ENCODE measurements around the gene NAIF1. TPM values are rescaled to one million over a fixed set of nuclear protein-coding genes. Genes with fewer than 3 reads are reported as not detected.

Gene NAIF1
- total RNA-seq, 2 donors from 2014 or later, result 9.0 to 15.0 TPM

DNA sequence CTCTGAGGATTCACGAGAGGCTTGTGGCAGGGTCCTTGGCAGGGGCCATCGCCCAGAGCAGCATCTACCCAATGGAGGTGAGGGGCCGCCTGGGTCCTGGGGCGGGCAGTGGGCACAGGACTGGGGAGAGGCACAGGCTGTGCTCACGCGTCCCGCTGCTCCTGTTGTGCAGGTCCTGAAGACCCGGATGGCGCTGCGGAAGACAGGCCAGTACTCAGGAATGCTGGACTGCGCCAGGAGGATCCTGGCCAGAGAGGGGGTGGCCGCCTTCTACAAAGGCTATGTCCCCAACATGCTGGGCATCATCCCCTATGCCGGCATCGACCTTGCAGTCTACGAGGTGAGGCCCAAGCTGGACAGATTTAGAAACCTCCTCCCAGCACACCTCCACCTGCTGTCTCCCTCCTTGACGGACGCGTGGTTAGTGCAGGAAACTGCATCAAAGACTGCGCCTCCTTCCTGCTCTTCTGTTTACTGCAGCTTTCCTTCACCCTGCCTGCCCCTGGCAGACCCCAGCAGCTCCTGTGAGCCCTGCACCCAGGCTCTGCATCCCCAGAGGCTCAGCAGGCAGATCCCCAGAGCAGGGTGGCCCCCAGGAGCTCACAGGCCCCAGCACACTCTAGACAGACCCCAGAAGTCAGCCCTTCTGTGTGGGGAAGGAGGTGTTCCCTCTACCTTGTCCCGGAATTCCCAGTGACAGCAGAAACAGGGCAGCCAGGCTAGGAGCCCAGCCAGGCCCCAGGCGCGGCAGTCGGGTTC, 39.2 kb upstream of the NAIF1 start:
- no peak for ATAC-seq (replicated peaks)
- Mint-ChIP-seq H3K4me3 (no peak overlapping the region), H3K27me3 (no peaks in the 10 kb centered on the region), H3K4me1 (peaks cover 16% of the 10 kb centered on the region), H3K9me3 (no peaks in the 10 kb centered on the region), H3K36me3 (ENCODE audit: low read depth) (peaks cover 69% of the 10 kb centered on the region), H3K27ac (no peak overlapping the region)

DNA sequence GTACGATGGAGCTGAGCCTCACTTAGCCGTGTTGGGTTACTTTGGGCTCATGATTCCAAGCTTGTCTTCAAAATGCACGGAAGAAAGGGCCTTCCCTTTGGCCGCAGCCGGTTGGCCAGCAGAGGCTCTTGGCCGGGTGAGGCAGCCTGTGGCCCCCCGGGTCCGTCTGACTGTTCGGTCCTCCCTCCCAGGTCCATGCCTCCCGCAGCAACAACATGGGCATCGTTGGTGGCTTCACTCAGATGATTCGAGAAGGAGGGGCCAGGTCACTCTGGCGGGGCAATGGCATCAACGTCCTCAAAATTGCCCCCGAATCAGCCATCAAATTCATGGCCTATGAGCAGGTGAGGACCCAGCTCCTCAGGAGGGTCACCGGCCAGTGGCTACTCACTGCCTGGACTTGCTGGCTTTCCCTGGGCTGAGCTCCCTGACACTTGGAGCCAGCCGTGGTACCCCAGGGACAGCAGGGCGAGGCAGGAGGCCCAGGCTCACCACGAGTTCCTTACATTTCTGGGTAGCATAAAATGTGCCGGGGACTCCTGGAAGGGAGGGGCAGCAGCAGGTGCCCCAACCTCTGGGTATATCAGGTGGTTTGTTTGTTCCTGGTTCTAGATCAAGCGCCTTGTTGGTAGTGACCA, 38.5 kb upstream of the NAIF1 start:
- Mint-ChIP-seq H3K4me3 (no peak overlapping the region), H3K36me3 (ENCODE audit: low read depth) (peaks cover 76% of the 10 kb centered on the region), H3K27me3 (no peaks in the 10 kb centered on the region), H3K27ac (no peak overlapping the region), H3K9me3 (no peaks in the 10 kb centered on the region), H3K4me1 (peaks cover 16% of the 10 kb centered on the region)
- no peak for ATAC-seq (replicated peaks)

DNA sequence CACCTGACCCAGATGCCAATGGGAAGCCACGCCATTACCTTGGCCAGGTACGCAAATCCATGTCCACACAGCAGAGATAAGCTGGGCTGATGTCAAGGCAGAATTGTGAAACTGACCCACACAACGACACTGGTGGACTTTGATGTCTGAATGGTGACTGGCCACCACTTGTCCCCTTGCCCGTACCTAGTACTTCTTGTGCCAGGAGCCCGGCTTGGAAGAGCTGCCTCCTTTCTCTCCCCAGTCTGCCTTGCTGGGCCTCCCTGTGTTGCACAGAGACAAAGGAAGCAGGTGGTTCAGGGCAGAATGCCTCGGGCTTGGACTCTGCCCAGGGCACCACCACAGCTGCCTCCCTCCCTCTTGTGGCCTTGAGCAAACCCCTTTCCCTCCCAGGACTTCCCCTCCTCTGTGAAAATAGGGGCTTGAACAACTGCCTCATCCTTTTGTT, 37.1 kb upstream of the NAIF1 start:
- H3K36me3 Mint-ChIP-seq (ENCODE audit: low read depth), result peaks cover 69% of the 10 kb centered on the region

DNA sequence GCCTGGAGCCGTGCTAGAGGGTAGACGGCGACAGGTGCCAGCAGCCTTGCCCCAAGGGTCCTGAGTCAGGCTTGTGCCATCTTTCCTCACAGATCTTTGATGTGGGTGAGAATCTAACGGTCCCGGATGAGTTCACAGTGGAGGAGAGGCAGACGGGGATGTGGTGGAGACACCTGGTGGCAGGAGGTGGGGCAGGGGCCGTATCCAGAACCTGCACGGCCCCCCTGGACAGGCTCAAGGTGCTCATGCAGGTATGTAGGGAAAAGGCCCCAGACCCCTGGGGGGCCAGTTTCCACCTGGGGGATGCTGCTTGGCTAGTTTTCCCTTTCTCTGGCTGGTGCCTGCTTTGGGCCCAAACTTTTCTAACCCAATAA, 36.5 kb upstream of the NAIF1 start:
- Mint-ChIP-seq H3K27ac (peak overlapping the region; percentile 79), H3K9me3 (no peaks in the 10 kb centered on the region), H3K4me3 (no peak overlapping the region), H3K27me3 (no peaks in the 10 kb centered on the region), H3K36me3 (ENCODE audit: low read depth) (peaks cover 69% of the 10 kb centered on the region), H3K4me1 (peaks cover 15% of the 10 kb centered on the region)
- peak; percentile 75 for ATAC-seq (replicated peaks)

More for the DNA sequence above, 37.1 kb upstream of the NAIF1 start:
- Mint-ChIP-seq H3K27ac (no peak overlapping the region), H3K4me1 (peaks cover 15% of the 10 kb centered on the region), H3K9me3 (no peaks in the 10 kb centered on the region), H3K27me3 (no peaks in the 10 kb centered on the region), H3K4me3 (no peak overlapping the region)
- ATAC-seq (replicated peaks), result no peak

DNA sequence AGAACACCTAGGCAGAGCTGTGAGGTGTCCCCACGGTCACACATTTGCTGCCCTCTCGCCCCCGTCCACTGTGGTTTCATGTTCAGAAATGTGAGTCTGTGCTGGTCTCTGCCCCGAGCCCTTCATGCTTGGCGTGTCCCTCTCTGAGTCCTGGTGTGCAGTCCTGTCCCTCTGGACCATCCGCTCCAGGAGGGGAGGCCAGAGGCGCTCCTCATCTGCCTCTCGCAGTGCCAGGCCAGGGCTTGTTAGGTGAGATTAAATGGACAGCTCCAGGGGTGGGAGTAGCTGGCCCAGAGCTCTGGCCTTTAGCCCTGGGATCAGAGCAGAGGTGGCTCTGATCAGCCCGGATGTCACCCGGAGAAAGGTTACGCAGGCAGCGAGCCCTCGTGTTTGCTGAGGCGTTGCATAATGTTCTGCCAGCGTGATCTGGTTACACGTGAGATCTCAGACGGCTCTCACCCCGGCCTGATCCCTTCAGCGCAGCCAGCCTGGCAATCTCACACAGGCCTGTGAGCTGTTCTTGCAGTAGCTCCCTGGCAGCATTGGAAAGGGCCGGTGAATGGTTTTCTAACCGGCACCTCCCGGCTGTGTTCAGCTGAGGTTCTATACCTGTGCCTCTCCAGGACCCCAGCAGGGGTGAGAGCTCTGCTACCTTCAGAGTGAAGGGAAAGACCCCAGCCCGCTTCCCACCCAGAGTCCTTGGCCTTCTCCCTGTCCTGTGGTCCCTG, 35.9 kb upstream of the NAIF1 start:
- ATAC-seq (replicated peaks), result no peak
- peaks cover 67% of the 10 kb centered on the region for H3K36me3 Mint-ChIP-seq (ENCODE audit: low read depth)

DNA sequence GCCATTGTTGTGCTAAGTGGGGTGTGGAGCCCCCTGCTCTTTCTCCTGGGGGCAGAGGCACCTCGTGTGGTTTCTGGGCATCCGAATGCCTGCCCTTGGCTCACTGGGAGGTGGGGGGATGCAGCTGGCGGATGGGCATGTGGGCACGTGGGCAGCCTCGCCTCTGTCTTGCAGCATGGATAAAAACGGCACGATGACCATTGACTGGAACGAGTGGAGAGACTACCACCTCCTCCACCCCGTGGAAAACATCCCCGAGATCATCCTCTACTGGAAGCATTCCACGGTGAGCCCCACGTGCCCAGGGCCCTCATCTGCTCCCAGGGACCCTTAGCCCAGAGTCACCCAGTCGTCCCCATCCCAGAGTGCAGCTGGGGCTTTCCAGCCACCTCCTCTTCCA, 35.1 kb upstream of the NAIF1 start:
- no peaks in the 10 kb centered on the region for H3K27me3 Mint-ChIP-seq
- no peak overlapping the region for H3K4me3 Mint-ChIP-seq
- no peaks in the 10 kb centered on the region for H3K9me3 Mint-ChIP-seq
- H3K36me3 Mint-ChIP-seq (ENCODE audit: low read depth), result peaks cover 61% of the 10 kb centered on the region
- no peak for ATAC-seq (replicated peaks)
- peaks cover 19% of the 10 kb centered on the region for H3K4me1 Mint-ChIP-seq
- peak overlapping the region; percentile 79 for H3K27ac Mint-ChIP-seq

More for the DNA sequence above, 35.9 kb upstream of the NAIF1 start:
- peak overlapping the region; percentile 79 for H3K27ac Mint-ChIP-seq
- H3K9me3 Mint-ChIP-seq, result no peaks in the 10 kb centered on the region
- H3K4me1 Mint-ChIP-seq, result peaks cover 18% of the 10 kb centered on the region
- H3K4me3 Mint-ChIP-seq, result no peak overlapping the region
- no peaks in the 10 kb centered on the region for H3K27me3 Mint-ChIP-seq

DNA sequence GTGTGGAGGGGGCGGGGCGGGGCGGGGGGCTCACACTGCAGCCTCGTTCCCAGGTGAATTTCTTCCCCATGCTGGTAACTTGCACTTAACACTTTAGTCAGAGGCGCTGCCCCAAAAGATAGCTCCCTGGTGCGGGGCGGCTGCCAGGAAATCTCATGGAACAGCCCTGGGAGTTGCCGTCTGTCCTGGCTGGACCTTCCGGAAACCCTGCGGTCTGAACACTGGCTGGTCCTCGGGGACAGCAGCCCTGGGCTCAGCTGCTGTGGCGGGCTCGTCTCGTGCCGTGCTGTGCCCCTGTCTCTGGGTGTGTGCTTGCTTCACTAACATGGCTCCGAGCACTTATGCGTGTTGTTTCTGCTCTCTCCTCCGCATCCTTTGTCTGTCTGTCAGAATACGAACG, 34.6 kb upstream of the NAIF1 start:
- Mint-ChIP-seq H3K36me3 (ENCODE audit: low read depth) (peaks cover 56% of the 10 kb centered on the region), H3K4me3 (no peak overlapping the region), H3K27me3 (no peaks in the 10 kb centered on the region), H3K27ac (peak overlapping the region; percentile 79), H3K4me1 (peaks cover 19% of the 10 kb centered on the region), H3K9me3 (no peaks in the 10 kb centered on the region)
- ATAC-seq (replicated peaks), result no peak

DNA sequence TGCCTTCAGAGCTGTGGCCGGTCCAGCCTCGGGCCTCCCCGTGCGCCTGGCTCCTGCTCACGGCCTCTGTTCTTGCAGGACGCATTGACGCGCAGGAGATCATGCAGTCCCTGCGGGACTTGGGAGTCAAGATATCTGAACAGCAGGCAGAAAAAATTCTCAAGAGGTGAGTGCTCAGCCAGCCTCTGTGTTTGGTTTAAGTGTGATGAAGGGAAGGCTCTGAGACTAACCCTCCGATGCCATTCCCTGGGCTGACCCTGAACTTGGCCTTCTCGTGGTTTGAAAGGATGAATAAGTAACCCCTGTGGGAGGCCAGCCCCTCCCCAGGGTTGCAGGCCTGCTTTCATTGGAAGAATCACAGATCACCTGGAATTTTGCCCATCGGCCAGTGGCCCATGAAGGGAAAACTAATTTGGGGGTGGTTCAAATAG, 34.1 kb upstream of the NAIF1 start:
- Mint-ChIP-seq H3K27me3 (no peaks in the 10 kb centered on the region), H3K4me1 (peaks cover 19% of the 10 kb centered on the region)

DNA sequence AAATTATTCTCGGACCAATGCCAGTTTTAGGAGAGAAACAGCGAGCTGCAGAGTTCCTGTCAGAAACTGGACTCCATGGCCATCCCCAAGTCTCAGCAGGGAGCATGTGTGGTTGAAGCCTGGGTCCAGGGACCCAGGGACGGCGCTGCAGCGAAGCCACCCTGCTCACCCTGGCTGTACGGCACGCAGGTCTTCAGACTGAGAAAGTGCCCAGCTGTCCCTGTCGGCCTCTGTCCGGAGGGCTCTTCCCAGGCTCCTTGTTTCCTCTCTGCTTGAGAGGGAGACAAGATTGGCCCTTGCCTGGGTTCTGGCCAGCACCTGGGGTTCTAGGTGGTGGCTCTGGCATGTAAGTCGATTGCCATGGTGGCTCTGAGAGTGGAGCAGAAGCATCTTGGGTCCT, 33.5 kb upstream of the NAIF1 start:
- peaks cover 19% of the 10 kb centered on the region for H3K4me1 Mint-ChIP-seq
- H3K27me3 Mint-ChIP-seq, result no peaks in the 10 kb centered on the region
- H3K4me3 Mint-ChIP-seq, result no peak overlapping the region
- peak overlapping the region; percentile 62 for H3K27ac Mint-ChIP-seq
- H3K9me3 Mint-ChIP-seq, result no peaks in the 10 kb centered on the region
- ATAC-seq (replicated peaks), result no peak
- peaks cover 46% of the 10 kb centered on the region for H3K36me3 Mint-ChIP-seq (ENCODE audit: low read depth)

More for the DNA sequence above, 34.1 kb upstream of the NAIF1 start:
- H3K27ac Mint-ChIP-seq, result peak overlapping the region; percentile 62
- ATAC-seq (replicated peaks), result no peak
- H3K36me3 Mint-ChIP-seq (ENCODE audit: low read depth), result peaks cover 51% of the 10 kb centered on the region
- H3K9me3 Mint-ChIP-seq, result no peaks in the 10 kb centered on the region
- H3K4me3 Mint-ChIP-seq, result no peak overlapping the region

DNA sequence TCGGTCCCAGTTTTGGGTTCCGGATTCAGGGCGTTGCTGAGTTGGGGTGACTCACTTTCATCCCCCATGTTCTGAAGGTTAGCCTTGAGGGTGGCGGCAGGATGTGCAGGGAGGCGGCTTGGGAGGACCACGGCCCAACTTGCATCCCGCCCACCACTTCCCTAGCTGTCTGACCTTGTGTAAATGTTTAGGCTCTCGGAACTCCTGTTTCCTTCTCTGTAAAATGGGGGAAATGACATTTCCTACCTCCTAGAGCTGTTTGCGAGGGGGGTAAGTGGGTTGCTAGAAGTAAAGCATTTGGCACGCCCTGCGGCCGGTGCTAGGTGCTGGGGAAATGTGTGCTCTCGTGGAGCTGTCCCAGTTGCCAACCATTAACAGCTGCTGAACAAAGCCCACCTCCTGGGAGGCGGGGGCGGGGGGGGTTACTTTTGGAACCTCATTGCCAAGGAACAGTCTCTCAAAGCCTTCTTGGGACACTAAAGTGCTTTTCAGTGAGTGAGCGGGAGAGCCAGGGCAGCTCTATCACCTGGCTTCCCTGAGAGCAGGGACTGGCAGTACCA, 32.9 kb upstream of the NAIF1 start:
- H3K4me3 Mint-ChIP-seq, result peak overlapping the region; percentile 37
- H3K4me1 Mint-ChIP-seq, result peaks cover 19% of the 10 kb centered on the region
- H3K9me3 Mint-ChIP-seq, result no peaks in the 10 kb centered on the region
- H3K27ac Mint-ChIP-seq, result peak overlapping the region; percentile 62
- peaks cover 40% of the 10 kb centered on the region for H3K36me3 Mint-ChIP-seq (ENCODE audit: low read depth)
- peak; percentile 37 for ATAC-seq (replicated peaks)
- H3K27me3 Mint-ChIP-seq, result no peaks in the 10 kb centered on the region

DNA sequence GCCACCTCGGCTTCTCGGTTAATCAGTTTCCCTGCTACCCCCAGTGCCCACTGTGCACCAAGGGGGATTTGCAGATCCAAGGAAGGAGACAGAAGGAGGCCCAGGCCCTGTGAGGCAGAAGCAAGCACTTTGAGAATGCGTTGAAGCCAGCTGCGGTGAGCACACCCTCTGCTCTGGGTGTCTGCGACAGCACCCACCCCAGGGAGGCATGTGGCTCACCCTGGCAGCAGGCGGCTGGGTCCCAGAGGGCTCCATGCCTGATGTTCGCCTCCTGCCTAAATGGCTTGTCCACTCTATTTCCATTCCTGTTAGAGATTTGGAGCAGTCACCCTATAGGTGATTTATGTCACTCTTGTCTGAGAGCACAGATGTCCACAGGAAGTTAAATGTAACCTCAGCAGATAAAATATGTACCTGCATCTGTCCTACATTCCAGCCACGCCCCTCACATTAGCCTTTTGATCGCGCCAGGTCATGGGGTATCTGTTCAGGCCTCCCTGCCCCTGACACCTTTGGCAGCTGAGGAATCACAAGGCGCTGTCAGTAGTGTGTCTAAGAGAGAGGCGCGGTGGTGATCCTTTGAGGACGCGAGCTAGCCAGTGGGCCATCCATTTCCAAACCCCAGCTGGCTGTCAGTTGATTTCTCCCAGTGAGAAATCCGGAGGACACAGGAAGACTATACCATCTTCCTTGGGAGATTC, 32.3 kb upstream of the NAIF1 start:
- Mint-ChIP-seq H3K27me3 (no peaks in the 10 kb centered on the region), H3K4me3 (peak overlapping the region; percentile 37), H3K9me3 (no peaks in the 10 kb centered on the region), H3K27ac (peak overlapping the region; percentile 62), H3K4me1 (peaks cover 25% of the 10 kb centered on the region), H3K36me3 (ENCODE audit: low read depth) (peaks cover 40% of the 10 kb centered on the region)
- no peak for ATAC-seq (replicated peaks)

DNA sequence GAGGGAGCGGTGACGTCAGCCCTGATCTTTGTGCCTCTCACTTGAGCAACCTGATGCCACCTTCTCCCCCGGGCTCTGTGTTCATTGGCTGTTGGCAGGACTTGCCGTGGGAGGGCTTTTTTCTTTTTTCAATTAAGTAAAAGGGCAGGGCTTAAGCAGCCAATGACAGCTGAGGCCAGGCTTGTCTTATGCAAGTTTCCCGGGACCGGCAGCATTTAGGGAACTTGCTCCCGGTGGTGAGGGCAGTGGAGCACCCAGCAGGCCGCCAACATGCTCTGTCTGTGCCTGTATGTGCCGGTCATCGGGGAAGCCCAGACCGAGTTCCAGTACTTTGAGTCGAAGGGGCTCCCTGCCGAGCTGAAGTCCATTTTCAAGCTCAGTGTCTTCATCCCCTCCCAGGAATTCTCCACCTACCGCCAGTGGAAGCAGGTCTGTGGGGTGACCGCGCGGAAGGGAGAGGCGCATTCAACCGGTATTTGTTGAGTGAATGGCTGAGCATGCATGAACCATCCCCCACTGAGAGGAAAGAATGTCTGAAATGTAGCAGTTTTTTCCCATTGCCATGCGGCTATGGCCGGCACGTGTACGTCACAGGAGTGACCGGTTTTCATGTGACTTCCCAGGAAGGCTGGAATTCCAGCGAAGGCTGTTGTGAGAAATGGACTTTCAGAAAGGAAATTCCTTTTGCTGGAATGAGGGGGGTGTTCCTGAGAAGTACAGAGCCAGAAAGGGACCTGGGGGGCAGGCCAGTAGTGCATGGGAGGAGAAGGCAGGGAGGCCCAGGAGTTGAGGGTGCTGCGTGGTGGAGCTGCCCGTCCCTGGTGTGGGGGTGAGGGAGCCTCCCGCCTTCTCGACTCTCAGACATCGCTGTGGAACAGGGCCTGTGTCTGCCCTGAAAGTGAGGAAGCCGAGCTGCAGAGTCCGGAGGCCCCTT, 31.4 kb upstream of the NAIF1 start:
- Mint-ChIP-seq H3K36me3 (ENCODE audit: low read depth) (peaks cover 36% of the 10 kb centered on the region), H3K27ac (peak overlapping the region; percentile 17), H3K9me3 (no peaks in the 10 kb centered on the region), H3K27me3 (no peaks in the 10 kb centered on the region), H3K4me3 (peak overlapping the region; percentile 51), H3K4me1 (peaks cover 27% of the 10 kb centered on the region)
- ATAC-seq (replicated peaks), result peak; percentile 23

Measured in activated T-helper 17 cell treated with anti-CD3 and anti-CD28 coated beads, Interleukin-2, amount 50 U/mL, for 72 hours (primary cell).